ENCODE measurements around the gene DLG4. TPM values are rescaled to one million over a fixed set of nuclear protein-coding genes. Genes with fewer than 3 reads are reported as not detected.
A peak's percentile ranks its signal among the peaks of the same experiment; 100 is the strongest.

Gene DLG4
- total RNA-seq, 2 experiments from 2014 or later = 7.9 to 8.4 TPM

GRCh38 chr17:7228920-7229319 lies 9.3 kb upstream of the DLG4 start:
- Mint-ChIP-seq H3K4me3 (no peak overlapping the region), H3K36me3 (peaks cover 28% of the 10 kb centered on the region), H3K27ac (no peak overlapping the region), H3K27me3 (no peaks in the 10 kb centered on the region), H3K4me1 (ENCODE audit: low read depth) (peaks cover 29% of the 10 kb centered on the region), H3K9me3 (no peaks in the 10 kb centered on the region)
- intact Hi-C loops (cut with micrococcal nuclease) = no loop called here
- CTCF ChIA-PET = no interaction called here
- no peak for DNase-seq
- POLR2A ChIA-PET = interaction anchor here (2.0 kb wide), 1 partner anchor 9 kb away, joined by 6 read pairs; the partner anchor contains the start of genes ACADVL and DLG4

DNA sequence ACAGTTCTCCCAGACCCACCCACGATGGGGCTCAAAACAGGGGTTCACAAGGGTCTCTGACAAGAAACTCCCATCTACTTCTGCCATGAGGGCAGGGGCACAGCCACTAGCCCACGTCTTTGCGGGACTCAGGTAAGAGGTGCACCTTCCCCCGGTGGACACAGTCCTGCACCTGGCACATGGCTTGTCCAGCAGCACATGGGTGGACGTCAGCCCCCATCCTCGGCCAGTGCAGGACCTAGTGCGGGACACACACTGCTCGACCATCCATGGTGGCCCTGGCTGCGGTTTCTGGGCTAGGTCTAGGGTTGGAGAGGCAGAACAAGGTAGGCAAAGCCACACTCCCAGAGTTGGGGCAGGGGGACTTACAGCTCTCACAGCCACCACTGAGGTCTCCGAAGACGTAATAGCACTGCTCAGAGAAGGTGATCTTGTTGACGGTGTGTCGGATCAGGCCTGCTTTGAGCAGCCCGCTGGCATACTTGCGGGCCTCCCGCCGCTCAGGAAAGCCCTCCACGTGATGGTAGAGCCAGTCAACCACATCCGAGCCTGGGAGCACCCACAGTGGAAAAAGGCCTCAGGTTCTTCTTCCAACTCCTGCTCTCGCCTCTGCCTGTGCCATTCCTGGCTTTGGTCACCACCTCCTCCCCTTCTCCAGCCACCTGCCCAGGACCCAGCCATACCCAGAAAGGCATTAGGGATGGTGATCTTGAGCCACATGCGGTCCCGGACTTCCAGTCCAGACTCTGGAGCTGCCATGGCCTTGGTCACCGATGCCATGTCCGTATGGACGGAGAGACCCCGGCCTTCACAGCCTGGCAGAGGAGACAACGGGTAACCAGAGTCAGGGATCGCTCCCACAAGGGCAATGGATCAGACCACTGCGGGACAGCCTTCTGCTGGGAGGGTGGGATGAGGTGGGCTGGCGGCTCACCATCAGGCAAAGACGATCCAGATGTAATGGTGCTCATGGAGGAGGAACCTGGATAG lies 7.4 kb upstream of the DLG4 start:
- POLR2A ChIA-PET = no interaction called here
- Mint-ChIP-seq H3K27ac (no peak overlapping the region), H3K27me3 (no peaks in the 10 kb centered on the region)

DNA sequence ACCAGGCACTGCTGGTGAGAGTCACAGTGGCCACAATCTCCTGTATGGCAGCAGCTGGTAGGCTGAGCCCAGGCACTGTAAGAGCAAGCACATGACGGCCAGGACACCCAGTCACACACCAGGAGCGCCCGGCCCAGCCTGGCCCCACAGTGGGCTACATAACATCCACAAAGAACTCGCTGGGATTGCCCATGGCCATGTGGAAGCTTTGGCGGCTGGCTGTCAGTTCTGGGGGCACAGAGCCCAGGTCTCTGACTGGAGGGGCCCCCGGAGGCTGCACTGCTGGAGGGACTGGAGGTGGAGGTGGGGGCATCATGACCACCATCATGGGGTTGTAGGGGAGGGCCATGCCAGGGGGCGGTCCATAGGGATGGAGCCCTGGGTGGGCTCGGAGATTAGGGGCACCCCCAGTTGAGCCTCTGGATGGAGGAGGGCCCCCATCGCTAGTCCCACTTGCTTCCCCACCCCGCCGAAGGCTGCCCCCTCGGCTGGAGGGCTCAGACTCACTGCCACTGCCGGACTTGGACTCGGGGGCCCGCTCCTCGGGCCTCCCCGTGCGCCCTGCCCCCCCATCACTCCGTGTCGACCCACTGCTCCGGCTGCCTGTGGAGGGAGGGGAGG lies 6.2 kb upstream of the DLG4 start:
- H3K4me3 Mint-ChIP-seq = no peak overlapping the region
- H3K27ac Mint-ChIP-seq = no peak overlapping the region
- POLR2A ChIA-PET = interaction anchor here (1.4 kb wide), 1 partner anchor 8 kb away, joined by 5 read pairs; the partner anchor contains the start of gene DVL2

More for the DNA sequence above, 7.4 kb upstream of the DLG4 start:
- intact Hi-C loops (cut with micrococcal nuclease) = no loop called here
- H3K36me3 Mint-ChIP-seq = peaks cover 37% of the 10 kb centered on the region
- peaks cover 15% of the 10 kb centered on the region for H3K4me1 Mint-ChIP-seq (ENCODE audit: low read depth)
- no peak for DNase-seq
- no peak overlapping the region for H3K4me3 Mint-ChIP-seq
- CTCF ChIA-PET = no interaction called here
- no peaks in the 10 kb centered on the region for H3K9me3 Mint-ChIP-seq

GRCh38 chr17:7224661-7225111 lies 5.0 kb upstream of the DLG4 start:
- Mint-ChIP-seq H3K27me3 (no peaks in the 10 kb centered on the region), H3K27ac (no peak overlapping the region), H3K4me3 (no peak overlapping the region), H3K9me3 (no peaks in the 10 kb centered on the region), H3K36me3 (peaks cover 44% of the 10 kb centered on the region), H3K4me1 (ENCODE audit: low read depth) (peaks cover 22% of the 10 kb centered on the region)
- POLR2A ChIA-PET = interaction anchor here (1.4 kb wide), 1 partner anchor 9 kb away, joined by 5 read pairs; the partner anchor contains the start of gene DVL2
- CTCF ChIA-PET = no interaction called here
- intact Hi-C loops (cut with micrococcal nuclease) = no loop called here
- no peak for DNase-seq

More for the DNA sequence above, 6.2 kb upstream of the DLG4 start:
- Mint-ChIP-seq H3K4me1 (ENCODE audit: low read depth) (peaks cover 19% of the 10 kb centered on the region), H3K27me3 (no peaks in the 10 kb centered on the region), H3K36me3 (peaks cover 44% of the 10 kb centered on the region), H3K9me3 (no peaks in the 10 kb centered on the region)
- CTCF ChIA-PET = no interaction called here
- DNase-seq = no peak
- intact Hi-C loops (cut with micrococcal nuclease) = no loop called here

- peaks cover 26% of the 10 kb centered on the region for H3K4me1 Mint-ChIP-seq (ENCODE audit: low read depth)
- DNase-seq = no peak
- no peak overlapping the region for H3K27ac Mint-ChIP-seq
- H3K36me3 Mint-ChIP-seq = peaks cover 39% of the 10 kb centered on the region
- CTCF ChIA-PET = no interaction called here
- H3K9me3 Mint-ChIP-seq = no peaks in the 10 kb centered on the region
- no peaks in the 10 kb centered on the region for H3K27me3 Mint-ChIP-seq
- no peak overlapping the region for H3K4me3 Mint-ChIP-seq
- intact Hi-C loops (cut with micrococcal nuclease) = no loop called here
- POLR2A ChIA-PET = interaction anchor here (1.4 to 4.9 kb wide), 3 partner anchors 10 to 72 kb away, joined by 5 to 33 read pairs (median 5); partner anchors contain the start of gene DVL2
Measured at GRCh38 chr17:7224110-7224509, 4.5 kb upstream of the DLG4 start.

DNA sequence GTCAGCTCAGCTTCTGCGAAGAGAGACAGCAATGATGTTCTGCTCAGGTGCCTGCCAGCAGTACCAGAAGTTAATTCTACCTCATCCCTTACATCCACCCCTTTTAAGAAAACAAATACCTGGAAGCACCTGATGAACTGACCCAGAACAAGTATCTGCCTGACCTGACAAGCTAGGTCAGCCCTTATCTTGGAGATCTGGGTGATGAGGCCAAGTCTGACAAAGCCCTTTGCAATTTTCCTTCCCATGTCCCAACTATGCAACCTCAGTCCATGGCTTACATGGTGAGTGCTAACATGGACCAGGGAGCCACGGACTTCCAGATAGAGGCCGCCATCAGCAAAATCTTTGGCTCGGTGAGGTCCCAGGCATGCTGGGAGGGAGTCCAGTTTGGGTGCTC lies 3.7 kb upstream of the DLG4 start:
- intact Hi-C loops (cut with micrococcal nuclease) = no loop called here
- POLR2A ChIA-PET = interaction anchor here (2.5 to 4.9 kb wide), 2 partner anchors 11 to 73 kb away, joined by 5 to 33 read pairs; partner anchors contain the start of gene DVL2
- Mint-ChIP-seq H3K4me3 (no peak overlapping the region), H3K4me1 (ENCODE audit: low read depth) (peaks cover 30% of the 10 kb centered on the region), H3K9me3 (no peaks in the 10 kb centered on the region), H3K36me3 (peaks cover 36% of the 10 kb centered on the region), H3K27me3 (no peaks in the 10 kb centered on the region), H3K27ac (no peak overlapping the region)
- CTCF ChIA-PET = no interaction called here
- no peak for DNase-seq

DNA sequence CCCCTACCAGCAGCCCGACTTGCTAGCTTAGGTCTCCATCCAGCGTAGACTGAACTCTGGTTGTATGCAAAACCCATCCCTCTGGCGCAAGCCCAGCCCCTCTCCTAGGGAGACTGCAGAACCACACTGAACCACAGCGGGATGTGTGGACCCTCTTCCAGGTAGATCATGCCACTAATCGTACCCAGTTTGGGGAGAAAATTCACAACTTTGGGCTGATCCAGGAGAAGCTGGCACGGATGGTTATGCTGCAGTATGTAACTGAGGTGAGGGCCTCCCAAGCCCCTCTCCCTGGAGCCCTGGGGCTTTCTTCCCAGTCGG lies 3.3 kb upstream of the DLG4 start:
- H3K4me3 Mint-ChIP-seq = no peak overlapping the region
- H3K4me1 Mint-ChIP-seq (ENCODE audit: low read depth) = peaks cover 30% of the 10 kb centered on the region
- ChIA-PET POLR2A (interaction anchor here (2.5 to 4.9 kb wide), 2 partner anchors 11 to 74 kb away, joined by 5 to 33 read pairs; partner anchors contain the start of gene DVL2), CTCF (no interaction called here)
- intact Hi-C loops (cut with micrococcal nuclease) = no loop called here
- H3K9me3 Mint-ChIP-seq = no peaks in the 10 kb centered on the region
- H3K36me3 Mint-ChIP-seq = peaks cover 32% of the 10 kb centered on the region
- H3K27me3 Mint-ChIP-seq = no peaks in the 10 kb centered on the region
- no peak overlapping the region for H3K27ac Mint-ChIP-seq
- no peak for DNase-seq

GRCh38 chr17:7222093-7222971 lies 2.7 kb upstream of the DLG4 start:
- CTCF ChIA-PET = interaction anchor here (1.5 to 4.2 kb wide), 2 partner anchors 16 to 339 kb away, joined by 4 to 34 read pairs; partner anchors contain the start of gene PHF23
- H3K27me3 Mint-ChIP-seq = no peaks in the 10 kb centered on the region
- no peak for DNase-seq
- POLR2A ChIA-PET = interaction anchor here (2.5 to 4.9 kb wide), 2 partner anchors 12 to 74 kb away, joined by 5 to 33 read pairs; partner anchors contain the start of gene DVL2
- intact Hi-C loops (cut with micrococcal nuclease) = no loop called here
- no peak overlapping the region for H3K4me3 Mint-ChIP-seq
- no peaks in the 10 kb centered on the region for H3K9me3 Mint-ChIP-seq
- H3K36me3 Mint-ChIP-seq = peaks cover 31% of the 10 kb centered on the region
- peak overlapping the region; percentile 92 for H3K27ac Mint-ChIP-seq
- H3K4me1 Mint-ChIP-seq (ENCODE audit: low read depth) = peaks cover 34% of the 10 kb centered on the region

DNA sequence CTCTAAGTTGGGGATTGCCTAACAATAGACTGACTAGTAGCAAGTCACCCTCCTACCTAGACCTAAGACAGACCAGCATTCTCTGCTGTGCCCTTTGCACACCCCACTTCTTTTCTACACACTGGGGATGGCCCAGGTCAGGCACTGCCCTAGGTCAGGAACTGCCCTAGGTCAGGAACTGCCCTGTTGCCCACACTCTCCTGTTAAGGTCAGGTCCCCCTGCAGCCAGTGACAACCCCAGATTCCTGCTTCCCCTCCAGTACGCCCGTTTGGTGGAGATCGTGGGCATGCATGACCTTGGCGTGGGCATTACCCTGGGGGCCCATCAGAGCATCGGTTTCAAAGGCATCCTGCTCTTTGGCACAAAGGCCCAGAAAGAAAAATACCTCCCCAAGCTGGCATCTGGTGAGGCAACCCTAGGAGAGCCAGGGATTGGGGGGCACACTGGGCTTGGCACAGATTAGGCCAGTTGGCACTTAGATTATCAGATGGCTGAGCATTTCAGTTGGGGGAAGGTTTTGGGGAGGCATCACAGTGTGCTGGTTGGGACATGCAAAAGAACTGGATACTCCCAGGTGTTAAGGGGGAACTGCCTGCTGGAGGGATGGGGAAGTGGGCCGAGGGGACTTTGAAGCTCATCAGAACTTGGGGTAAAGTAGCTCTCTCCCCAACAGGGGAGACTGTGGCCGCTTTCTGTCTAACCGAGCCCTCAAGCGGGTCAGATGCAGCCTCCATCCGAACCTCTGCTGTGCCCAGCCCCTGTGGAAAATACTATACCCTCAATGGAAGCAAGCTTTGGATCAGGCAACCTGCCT lies 1.8 kb upstream of the DLG4 start:
- Mint-ChIP-seq H3K4me3 (peak overlapping the region; percentile 90), H3K27ac (peak overlapping the region; percentile 92), H3K9me3 (no peaks in the 10 kb centered on the region), H3K4me1 (ENCODE audit: low read depth) (peaks cover 38% of the 10 kb centered on the region), H3K27me3 (no peaks in the 10 kb centered on the region), H3K36me3 (peaks cover 31% of the 10 kb centered on the region)
- no peak for DNase-seq
- POLR2A ChIA-PET = interaction anchor here (0.5 to 4.9 kb wide), 11 partner anchors 8 to 642 kb away, joined by 3 to 33 read pairs (median 5); partner anchors contain the start of genes DVL2, GABARAP and PHF23
- intact Hi-C loops (cut with micrococcal nuclease) = loop anchor here (1.0 to 2.0 kb wide), 2 partner anchors 13 to 75 kb away; partner anchors contain the start of gene DVL2
- CTCF ChIA-PET = interaction anchor here (0.8 to 4.2 kb wide), 13 partner anchors 8 to 339 kb away, joined by 3 to 48 read pairs (median 8); partner anchors contain the start of genes CTDNEP1, DVL2, ELP5 and GABARAP

DNA sequence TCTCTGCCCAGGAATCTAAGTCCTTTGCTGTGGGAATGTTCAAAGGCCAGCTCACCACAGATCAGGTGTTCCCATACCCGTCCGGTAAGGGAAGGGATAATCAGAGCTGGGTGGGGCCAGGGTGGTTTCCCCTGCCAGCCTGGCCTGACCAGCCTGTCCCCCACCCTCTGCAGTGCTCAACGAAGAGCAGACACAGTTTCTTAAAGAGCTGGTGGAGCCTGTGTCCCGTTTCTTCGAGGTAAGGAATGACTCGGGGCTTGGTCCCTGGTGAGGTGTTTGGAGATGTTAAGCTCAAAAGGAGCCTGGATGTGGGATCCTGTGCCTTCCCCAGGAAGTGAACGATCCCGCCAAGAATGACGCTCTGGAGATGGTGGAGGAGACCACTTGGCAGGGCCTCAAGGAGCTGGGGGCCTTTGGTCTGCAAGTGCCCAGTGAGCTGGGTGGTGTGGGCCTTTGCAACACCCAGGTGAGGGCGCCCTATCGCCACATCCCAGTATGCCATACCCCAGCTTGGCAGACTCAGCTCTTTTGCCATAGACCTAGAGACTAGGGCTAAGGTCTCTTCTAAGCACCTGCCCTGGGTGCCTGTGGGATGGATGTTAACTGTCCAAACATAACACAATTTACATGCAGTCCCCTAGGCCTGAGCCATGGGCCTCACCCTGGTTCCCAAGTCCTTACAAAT lies 1.1 kb upstream of the DLG4 start:
- peak overlapping the region; percentile 90 for H3K4me3 Mint-ChIP-seq
- DNase-seq = peak; percentile 82
- intact Hi-C loops (cut with micrococcal nuclease) = loop anchor here (1.0 to 2.0 kb wide), 2 partner anchors 14 to 76 kb away; partner anchors contain the start of gene DVL2
- no peaks in the 10 kb centered on the region for H3K9me3 Mint-ChIP-seq
- peak overlapping the region; percentile 92 for H3K27ac Mint-ChIP-seq
- POLR2A ChIA-PET = interaction anchor here (0.5 to 4.9 kb wide), 10 partner anchors 9 to 641 kb away, joined by 3 to 33 read pairs (median 4); partner anchors contain the start of genes DVL2, GABARAP and PHF23
- H3K36me3 Mint-ChIP-seq = peaks cover 28% of the 10 kb centered on the region
- no peaks in the 10 kb centered on the region for H3K27me3 Mint-ChIP-seq
- CTCF ChIA-PET = interaction anchor here (0.8 to 4.2 kb wide), 14 partner anchors 9 to 340 kb away, joined by 3 to 48 read pairs (median 8); partner anchors contain the start of genes CTDNEP1, DVL2, ELP5 and GABARAP
- peaks cover 45% of the 10 kb centered on the region for H3K4me1 Mint-ChIP-seq (ENCODE audit: low read depth)

Measured in activated CD4-positive, alpha-beta memory T cell treated with anti-CD3 and anti-CD28 coated beads for 36 hours (primary cell).